GM21367 (cell line): ENCODE results near the gene FLYWCH2.

Source experiments
- ATAC-seq: cut with Tn5 transposase; IDR thresholded peaks from one replicate; pipeline ENCODE4 v1.9.1; 2021; ENCODE audit not compliant: unreplicated experiment

FLYWCH2 gene

GRCh38 chr16:2882650-2883457 lies at the start of gene FLYWCH2:
TSS of gene FLYWCH2 (plus strand) at chr16:2883215. CDS start at chr16:2896450, 13,235 bp downstream.
- ATAC-seq: peak; percentile 76

- no peak for ATAC-seq
Observed at GRCh38 chr16:2833776-2834175, 49.2 kb upstream of the FLYWCH2 start.

DNA sequence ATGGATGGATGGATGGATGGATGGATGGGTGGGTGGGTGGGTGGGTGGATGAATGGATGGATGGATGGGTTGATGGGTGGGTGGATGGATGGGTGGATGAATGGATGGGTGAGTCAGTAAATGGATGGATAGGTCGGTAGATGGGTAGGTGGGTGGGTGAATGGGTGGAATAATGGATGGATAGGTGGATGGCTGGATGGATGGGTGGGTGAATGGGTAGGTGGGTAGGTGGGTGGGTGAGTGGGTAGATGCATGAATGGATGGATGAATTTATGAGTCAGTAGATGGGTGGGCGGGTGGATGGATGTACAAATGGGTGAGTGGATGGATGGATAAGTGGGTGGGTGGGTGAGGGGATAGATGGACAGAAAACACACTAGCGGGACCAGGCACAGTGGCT lies 48.0 kb upstream of the FLYWCH2 start:
- ATAC-seq: no peak

GRCh38 chr16:2835638-2836493 lies 47.1 kb upstream of the FLYWCH2 start:
- no peak for ATAC-seq

- ATAC-seq: no peak
Observed at GRCh38 chr16:2836646-2837508, 46.1 kb upstream of the FLYWCH2 start.

GRCh38 chr16:2838928-2839327 lies 44.1 kb upstream of the FLYWCH2 start:
- ATAC-seq: no peak

- ATAC-seq: no peak
Observed at GRCh38 chr16:2839650-2840450, 43.2 kb upstream of the FLYWCH2 start.

- no peak for ATAC-seq
Observed at GRCh38 chr16:2840914-2841313, 42.1 kb upstream of the FLYWCH2 start.

DNA sequence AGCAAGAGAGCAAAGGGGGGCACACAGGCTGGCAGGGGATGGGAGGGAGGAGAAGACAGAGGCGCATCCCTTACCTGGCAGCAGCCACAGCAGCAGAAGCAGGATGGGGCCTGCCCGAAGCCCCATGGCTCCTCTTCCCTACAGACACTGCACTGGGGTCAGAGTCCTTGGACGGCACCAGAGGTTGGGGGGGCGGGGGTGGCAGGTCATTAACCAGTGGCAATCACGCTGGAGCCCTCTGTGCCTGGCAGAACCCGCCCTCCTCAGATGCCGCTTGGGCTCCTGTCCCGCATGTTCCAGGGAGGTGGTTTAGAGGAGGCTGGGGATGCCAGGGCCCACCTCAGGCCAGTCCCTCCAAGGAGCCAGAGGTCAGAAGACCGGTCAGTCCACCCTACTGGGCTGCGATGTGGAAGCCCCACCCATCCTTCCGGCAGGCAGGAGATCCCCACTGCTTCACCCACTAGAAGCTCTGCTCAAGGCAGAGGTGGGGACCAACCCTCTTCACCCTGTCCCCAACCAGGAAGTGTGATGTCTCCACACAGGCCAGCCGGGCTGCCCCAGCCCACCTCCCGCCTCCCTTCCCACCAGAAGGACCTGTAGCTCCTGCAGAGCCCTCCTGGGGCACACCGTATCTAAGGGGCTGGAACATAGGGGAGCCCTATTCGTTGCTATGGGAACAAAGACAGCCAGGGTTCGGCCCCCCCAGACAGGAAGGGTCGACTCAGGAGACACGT lies 41.2 kb upstream of the FLYWCH2 start:
- no peak for ATAC-seq

- ATAC-seq: no peak
Observed at GRCh38 chr16:2842340-2843000, 40.5 kb upstream of the FLYWCH2 start.

DNA sequence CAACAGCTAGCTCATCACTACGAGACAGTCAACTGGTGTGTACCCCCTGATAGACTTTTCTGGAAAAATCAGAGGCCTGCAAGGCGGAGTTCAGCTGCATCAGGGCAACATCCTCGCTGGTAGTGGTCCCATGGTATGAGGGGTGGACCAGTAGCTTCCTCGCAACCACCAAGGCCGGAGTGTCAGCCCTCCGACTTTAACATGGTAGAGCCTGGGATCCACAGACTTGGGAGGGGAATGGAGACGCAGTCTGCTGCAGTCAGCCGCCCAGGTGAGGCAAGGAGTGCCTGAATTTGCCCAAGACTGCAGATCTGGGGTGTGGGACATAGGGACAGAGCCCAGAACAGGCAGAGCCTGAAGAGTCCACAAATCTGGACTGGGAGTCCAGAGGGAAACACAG lies 39.5 kb upstream of the FLYWCH2 start:
- no peak for ATAC-seq

DNA sequence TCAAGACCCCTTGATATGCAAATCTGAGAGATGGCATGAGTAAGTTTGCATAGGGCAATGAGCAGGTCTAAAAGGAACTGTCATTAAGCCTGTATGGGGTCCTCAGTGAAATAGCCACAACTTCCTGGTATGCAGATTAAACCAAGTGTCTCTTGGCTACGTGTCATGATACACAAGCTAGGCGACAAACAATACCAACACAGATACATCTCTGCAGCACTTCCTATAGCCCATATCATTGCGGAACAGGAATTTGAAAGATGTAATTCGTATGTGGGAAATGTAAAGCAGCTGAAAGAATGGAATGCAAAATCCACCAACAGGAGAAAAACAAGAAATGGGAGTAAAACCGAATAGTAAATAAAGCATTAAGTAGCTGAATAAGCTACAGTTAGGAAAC lies 37.9 kb upstream of the FLYWCH2 start:
- no peak for ATAC-seq

DNA sequence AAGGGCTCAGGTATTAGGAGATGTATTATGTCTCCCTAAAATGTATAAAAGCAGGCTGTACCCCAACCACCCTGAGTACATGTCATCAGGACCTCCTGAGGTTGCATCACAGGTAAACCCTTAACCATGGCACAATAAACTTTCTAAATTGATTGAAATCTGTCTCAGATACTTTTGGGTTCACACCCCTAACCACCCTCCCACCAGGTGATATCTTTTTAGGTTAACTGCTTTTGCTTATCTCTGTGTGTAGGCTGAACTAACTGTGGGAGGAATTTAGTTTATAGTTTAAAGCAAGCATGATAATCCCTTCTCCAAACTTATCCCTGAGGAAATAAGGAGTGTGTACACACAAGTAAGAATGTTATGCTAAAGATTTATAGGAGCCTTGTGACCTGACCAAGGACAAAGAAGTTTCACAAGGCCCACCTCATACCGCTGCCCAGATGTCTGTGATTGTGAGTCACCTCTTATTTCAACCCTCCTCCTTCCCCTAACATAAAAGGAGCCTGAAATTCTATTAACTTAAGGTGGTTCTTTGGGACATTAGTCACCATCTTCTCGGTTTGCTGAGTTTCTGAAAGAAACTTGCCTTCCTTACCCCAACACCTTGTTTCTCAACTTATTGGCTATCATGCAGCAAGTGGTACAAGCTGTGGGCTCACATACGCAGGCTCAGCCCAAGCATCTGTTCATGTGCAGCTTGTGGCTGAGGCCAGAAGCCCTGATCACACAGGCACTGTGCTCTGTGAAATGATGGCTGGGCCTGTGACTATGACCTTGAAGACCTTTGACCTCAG lies 36.3 kb upstream of the FLYWCH2 start:
- no peak for ATAC-seq

GRCh38 chr16:2848933-2849725 lies 33.9 kb upstream of the FLYWCH2 start:
- ATAC-seq: no peak

DNA sequence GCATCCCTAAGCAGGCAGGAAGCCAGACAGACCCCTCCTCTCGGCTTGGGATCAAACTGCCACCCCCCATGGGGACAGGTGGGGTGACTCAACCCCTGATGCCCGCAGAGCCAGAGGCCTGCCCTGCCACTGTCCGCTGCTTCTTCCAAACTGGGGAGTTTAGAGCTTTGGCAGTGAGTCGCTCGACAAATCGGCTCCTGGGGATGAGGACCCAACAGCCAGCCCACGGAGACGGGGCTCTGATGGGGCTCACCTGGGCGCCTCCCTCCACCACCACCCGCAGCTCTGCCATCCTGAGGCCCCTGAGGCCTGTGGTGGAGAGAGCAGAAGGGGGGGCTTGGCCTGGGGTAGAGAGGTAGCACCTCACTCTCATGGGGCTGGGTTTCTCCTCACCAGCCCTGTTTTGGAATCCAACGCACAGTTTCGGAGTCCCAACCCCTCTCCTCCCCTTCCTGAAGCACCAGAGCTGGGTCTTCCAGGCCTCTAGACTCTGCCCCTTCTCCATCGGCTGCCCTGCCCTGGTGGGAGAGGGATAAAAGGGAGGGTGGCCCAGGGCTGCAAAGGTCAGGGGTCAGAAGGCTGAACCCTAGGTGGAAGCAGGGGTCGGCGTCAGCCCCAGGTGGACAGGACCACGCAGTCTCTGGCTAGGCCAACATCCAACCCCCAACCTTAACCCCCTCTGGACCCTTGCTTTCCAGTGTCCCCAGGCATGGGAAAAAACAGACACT lies 30.8 kb upstream of the FLYWCH2 start:
- no peak for ATAC-seq

GRCh38 chr16:2852731-2853507 lies 30.1 kb upstream of the FLYWCH2 start:
- ATAC-seq: no peak
